Measurements from ENCODE around the gene CAND1. TPM values are rescaled to one million over a fixed set of nuclear protein-coding genes. Genes with fewer than 3 reads are reported as not detected.

CAND1 gene
- total RNA-seq, 1 donor from 2014 or later, result 284 TPM

DNA sequence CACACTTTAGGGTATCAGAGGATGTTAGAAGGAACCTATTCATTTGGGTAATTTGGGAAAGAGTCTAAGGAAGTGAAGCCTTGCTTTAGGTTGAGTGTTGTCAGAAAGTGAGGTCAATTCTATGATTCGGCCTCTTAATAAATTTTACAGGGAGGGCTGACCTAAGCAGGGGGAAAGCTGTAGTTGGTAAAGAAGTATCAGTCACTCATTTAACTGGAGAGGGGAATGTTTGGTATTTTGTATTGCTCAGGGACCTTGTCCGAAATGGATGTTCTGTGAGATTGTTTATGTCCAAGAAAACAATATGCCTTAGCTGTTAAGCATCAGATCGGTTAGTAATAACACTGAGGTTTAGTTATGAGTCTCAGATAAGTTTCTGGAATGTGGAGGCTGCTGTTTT, 7.3 kb downstream of the CAND1 start:
- TF ChIP-seq EZH2 (IDR thresholded peaks at IDR 0.05) (no peak), EZH2phosphoT487 (IDR thresholded peaks at IDR 0.05) (no peak)
- TF ChIP-seq, protein P1, sequence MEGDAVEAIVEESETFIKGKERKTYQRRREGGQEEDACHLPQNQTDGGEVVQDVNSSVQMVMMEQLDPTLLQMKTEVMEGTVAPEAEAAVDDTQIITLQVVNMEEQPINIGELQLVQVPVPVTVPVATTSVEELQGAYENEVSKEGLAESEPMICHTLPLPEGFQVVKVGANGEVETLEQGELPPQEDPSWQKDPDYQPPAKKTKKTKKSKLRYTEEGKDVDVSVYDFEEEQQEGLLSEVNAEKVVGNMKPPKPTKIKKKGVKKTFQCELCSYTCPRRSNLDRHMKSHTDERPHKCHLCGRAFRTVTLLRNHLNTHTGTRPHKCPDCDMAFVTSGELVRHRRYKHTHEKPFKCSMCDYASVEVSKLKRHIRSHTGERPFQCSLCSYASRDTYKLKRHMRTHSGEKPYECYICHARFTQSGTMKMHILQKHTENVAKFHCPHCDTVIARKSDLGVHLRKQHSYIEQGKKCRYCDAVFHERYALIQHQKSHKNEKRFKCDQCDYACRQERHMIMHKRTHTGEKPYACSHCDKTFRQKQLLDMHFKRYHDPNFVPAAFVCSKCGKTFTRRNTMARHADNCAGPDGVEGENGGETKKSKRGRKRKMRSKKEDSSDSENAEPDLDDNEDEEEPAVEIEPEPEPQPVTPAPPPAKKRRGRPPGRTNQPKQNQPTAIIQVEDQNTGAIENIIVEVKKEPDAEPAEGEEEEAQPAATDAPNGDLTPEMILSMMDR (IDR thresholded peaks at IDR 0.05), result no peak
- peaks cover 27% of the 10 kb centered on the region for H3K36me3 Mint-ChIP-seq
- no peaks in the 10 kb centered on the region for H3K27me3 Mint-ChIP-seq (ENCODE audit: insufficient read depth, low read depth)
- H2AFZ ChIP-seq (replicated peaks), result no peak overlapping the region
- no peak for DNase-seq (ENCODE audit: low spot score)
- no peaks in the 10 kb centered on the region for H3K9me3 Mint-ChIP-seq
- H4K20me1 ChIP-seq (ENCODE audit: low read depth), result peaks cover 100% of the 10 kb centered on the region
- H3K27ac ChIP-seq, result no peak overlapping the region
- no peak overlapping the region for H3K4me3 ChIP-seq
- H3K4me3 Mint-ChIP-seq, result no peak overlapping the region
- H3K4me2 ChIP-seq, result no peak overlapping the region
- peaks cover 28% of the 10 kb centered on the region for H3K4me1 ChIP-seq
- H3K36me3 ChIP-seq, result peaks cover under 1% of the 10 kb centered on the region
- peaks cover 10% of the 10 kb centered on the region for H3K4me1 Mint-ChIP-seq
- H3K27me3 ChIP-seq, result no peaks in the 10 kb centered on the region
- H3K9me3 ChIP-seq (ENCODE audit: low read depth), result no peaks in the 10 kb centered on the region
- H3F3A ChIP-seq (ENCODE audit: low read depth), result no peaks in the 10 kb centered on the region
- peaks cover 100% of the 10 kb centered on the region for H3K79me2 ChIP-seq (ENCODE audit: low read depth)
- no peak overlapping the region for H3K27ac Mint-ChIP-seq
- no peak overlapping the region for H3K9ac ChIP-seq

DNA sequence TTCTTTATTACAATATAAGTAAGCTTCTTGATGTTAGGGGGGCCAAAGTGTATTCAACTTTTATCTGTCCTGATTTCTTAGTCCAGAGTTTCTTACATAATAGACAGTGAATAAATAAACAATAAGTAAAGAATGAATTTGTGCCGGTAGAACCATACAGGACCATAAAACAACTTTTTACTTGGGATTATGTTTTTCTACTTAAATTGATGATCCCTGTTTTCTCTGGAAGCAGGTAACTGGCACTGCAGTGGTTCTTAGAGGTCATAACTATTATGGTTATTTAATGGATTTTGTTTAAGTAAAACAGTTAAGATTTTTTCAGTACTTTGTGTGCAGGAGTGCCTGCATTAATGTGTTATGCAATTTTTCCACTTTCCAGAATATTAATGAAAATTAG, 10.5 kb downstream of the CAND1 start:
- Histone ChIP-seq H3K79me2 (ENCODE audit: low read depth) (peaks cover 100% of the 10 kb centered on the region), H3K27ac (no peak overlapping the region), H3K36me3 (peaks cover 27% of the 10 kb centered on the region), H3F3A (ENCODE audit: low read depth) (no peaks in the 10 kb centered on the region), H3K4me3 (no peak overlapping the region), H3K4me1 (peaks cover 13% of the 10 kb centered on the region), H3K9ac (no peak overlapping the region), H3K9me3 (ENCODE audit: low read depth) (no peaks in the 10 kb centered on the region), H2AFZ (replicated peaks) (no peak overlapping the region), H3K4me2 (no peak overlapping the region), H3K27me3 (no peaks in the 10 kb centered on the region), H4K20me1 (ENCODE audit: low read depth) (peaks cover 85% of the 10 kb centered on the region)
- Mint-ChIP-seq H3K27ac (no peak overlapping the region), H3K27me3 (ENCODE audit: insufficient read depth, low read depth) (no peaks in the 10 kb centered on the region), H3K36me3 (peaks cover 31% of the 10 kb centered on the region), H3K9me3 (no peaks in the 10 kb centered on the region), H3K4me1 (peaks cover 2% of the 10 kb centered on the region), H3K4me3 (no peak overlapping the region)
- TF ChIP-seq EZH2phosphoT487 (IDR thresholded peaks at IDR 0.05) (no peak), EZH2 (IDR thresholded peaks at IDR 0.05) (no peak)
- TF ChIP-seq, protein P1 (IDR thresholded peaks at IDR 0.05), result no peak
- DNase-seq (ENCODE audit: low spot score), result no peak

DNA sequence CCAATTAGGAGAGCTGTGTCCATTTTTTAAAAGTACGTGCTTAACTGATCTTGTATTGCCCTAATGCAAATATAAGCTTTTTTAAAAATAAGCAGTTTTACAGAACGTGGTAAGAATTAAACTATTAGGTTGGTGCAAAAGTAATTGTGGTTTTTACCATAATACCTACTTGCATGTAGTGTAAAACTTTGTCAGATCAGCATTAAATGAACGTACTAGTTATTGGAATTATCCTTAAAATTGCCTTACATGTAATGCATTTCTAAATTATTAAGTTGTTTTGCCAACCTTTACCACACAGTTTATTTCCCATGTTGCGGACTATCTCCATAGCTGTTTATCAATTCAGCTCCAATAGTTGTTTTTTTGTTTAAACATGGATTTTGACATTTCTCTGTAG, 10.9 kb downstream of the CAND1 start:
- Histone ChIP-seq H3K4me1 (peaks cover 12% of the 10 kb centered on the region), H3K27me3 (no peaks in the 10 kb centered on the region), H3F3A (ENCODE audit: low read depth) (no peaks in the 10 kb centered on the region), H3K27ac (no peak overlapping the region), H3K9me3 (ENCODE audit: low read depth) (no peaks in the 10 kb centered on the region), H3K36me3 (peaks cover 27% of the 10 kb centered on the region), H3K9ac (no peak overlapping the region), H2AFZ (replicated peaks) (no peak overlapping the region), H4K20me1 (ENCODE audit: low read depth) (peaks cover 81% of the 10 kb centered on the region), H3K4me2 (no peak overlapping the region), H3K79me2 (ENCODE audit: low read depth) (peaks cover 100% of the 10 kb centered on the region), H3K4me3 (no peak overlapping the region)
- no peaks in the 10 kb centered on the region for H3K9me3 Mint-ChIP-seq
- H3K4me1 Mint-ChIP-seq, result peaks cover 2% of the 10 kb centered on the region
- DNase-seq (ENCODE audit: low spot score), result no peak
- no peak overlapping the region for H3K4me3 Mint-ChIP-seq
- H3K27me3 Mint-ChIP-seq (ENCODE audit: insufficient read depth, low read depth), result no peaks in the 10 kb centered on the region
- TF ChIP-seq, protein P1 (IDR thresholded peaks at IDR 0.05), result no peak
- H3K27ac Mint-ChIP-seq, result no peak overlapping the region
- H3K36me3 Mint-ChIP-seq, result peaks cover 32% of the 10 kb centered on the region
